Lung (tissue), 12 donors: ENCODE measurements around the gene LITAF. TPM values are rescaled to one million over a fixed set of nuclear protein-coding genes. Genes with fewer than 3 reads are reported as not detected.

Experiments
- ATAC-seq: fragments of 200-7000 bp; cut with Tn5 transposase; one replicate; pipeline ENCODE4 v1.9.1; 2020; ENCODE audit warnings: moderate number of reproducible peaks; ENCODE audit not compliant: insufficient read depth, low FRiP score
- DNase-seq, 3 donors: peaks; one replicate each; pipeline ENCODE4 v3.0.0-alpha.2; 2013 to 2017
- H3K27ac ChIP-seq, 2 donors: one replicate each; pipeline ENCODE4 v1.5.1; 2013; ENCODE audit warnings: mild to moderate bottlenecking in 2 of 2, moderate library complexity in 2 of 2, control low read depth in 1 of 2, inconsistent platforms in 1 of 2, low read depth in 1 of 2, low read length in 1 of 2
- H3K27me3 ChIP-seq, 3 donors: one replicate each; pipeline ENCODE4 v1.5.1; 2013; ENCODE audit warnings: low read length in 2 of 3; ENCODE audit not compliant: control insufficient read depth in 3 of 3, insufficient read depth in 3 of 3
- H3K36me3 ChIP-seq, 4 donors: one replicate each; pipeline ENCODE4 v1.5.1; 2013; ENCODE audit warnings: low read length in 4 of 4, mild to moderate bottlenecking in 1 of 4, moderate library complexity in 1 of 4; ENCODE audit not compliant: control insufficient read depth in 4 of 4, insufficient read depth in 4 of 4
- H3K4me1 ChIP-seq, 5 donors: one replicate each; pipeline ENCODE4 v1.5.1; 2013; ENCODE audit warnings: low read length in 5 of 5, mild to moderate bottlenecking in 2 of 5, moderate library complexity in 1 of 5; ENCODE audit not compliant: control insufficient read depth in 5 of 5, insufficient read depth in 5 of 5
- H3K4me3 ChIP-seq: one replicate; pipeline ENCODE4 v1.5.1; 2013; ENCODE audit warnings: mild to moderate bottlenecking, control low read depth, moderate library complexity
- H3K9ac ChIP-seq, 2 donors: one replicate each; pipeline ENCODE4 v1.5.1; 2013; ENCODE audit warnings: low read length in 2 of 2, control low read depth in 1 of 2; ENCODE audit not compliant: insufficient read depth in 1 of 2
- H3K9me3 ChIP-seq, 4 donors: one replicate each; pipeline ENCODE4 v1.5.1; 2013; ENCODE audit warnings: low read length in 3 of 4, mild to moderate bottlenecking in 1 of 4, moderate library complexity in 1 of 4; ENCODE audit not compliant: control insufficient read depth in 4 of 4, insufficient read depth in 3 of 4
- CTCF ChIP-seq: IDR thresholded peaks from 2 replicates; pipeline ENCODE4 v1.5.1; 2012; ENCODE audit warnings: mild to moderate bottlenecking; ENCODE audit errors: control extremely low read depth, extremely low read depth
- WGBS, 2 donors: extraction: QIAGEN DNeasy Blood & Tissue Kit; methylation state at CpG; one replicate each; pipeline ENCODE4 v1.1.7; 2013; 5-methylcytosine and 5-hydroxymethylcytosine counted together
- polyA plus RNA-seq, 2 donors: library from polyadenylated mRNA; stranded (reverse); fragments of 200-250 nt; gene quantifications; one replicate each; pipeline ENCODE4 v1.2.1, GENCODE V29; 2013
- total RNA-seq, 2 donors: library from RNA; depleted of rRNA in 1 of 2; stranded (reverse); fragments of >200 nt in 1 of 2; gene quantifications; one replicate each; pipeline ENCODE4 v1.2.1, GENCODE V29; 2014 to 2021
- donor health status: control.
- donor health status: control.
- donor health status: Bipolar disorder and iron deficiency.
- donor health status: healthy.
- donor health status: DM: yes; HTN: yes; CAD: no.

Gene LITAF
- total and polyA plus RNA-seq, 4 donors, result 66.4 to 406 (median 146) TPM

GRCh38 chr16:11635113-11635652 is 48.5 kb upstream of the LITAF start:
- peaks cover 0 to 30% (median 15%) of the 10 kb centered on the region in 5 donors for H3K4me1 ChIP-seq
- no peaks in the 10 kb centered on the region for H3K9me3 ChIP-seq
- no peaks in the 10 kb centered on the region for H3K27me3 ChIP-seq
- no peak overlapping the region for H3K9ac ChIP-seq
- WGBS, 2 donors, result 85 to 88% methylated on average over 10 of the region's 10 CpGs
- no peaks in the 10 kb centered on the region for H3K36me3 ChIP-seq
- no peak for DNase-seq
- H3K4me3 ChIP-seq, result no peak overlapping the region
- no peak for ATAC-seq
- TF ChIP-seq CTCF, result no peak
- no peak overlapping the region for H3K27ac ChIP-seq

GRCh38 chr16:11634312-11634711 is 47.6 kb upstream of the LITAF start:
- Histone ChIP-seq H3K36me3 (no peaks in the 10 kb centered on the region), H3K4me1 (peaks cover 0 to 33% (median 22%) of the 10 kb centered on the region in 5 donors), H3K4me3 (no peak overlapping the region), H3K9ac (no peak overlapping the region), H3K9me3 (no peaks in the 10 kb centered on the region), H3K27ac (no peak overlapping the region), H3K27me3 (no peaks in the 10 kb centered on the region)
- ATAC-seq, result no peak
- 49 to 73% methylated on average over 6 of the region's 6 CpGs for WGBS, 2 donors
- no peak for DNase-seq
- no peak for TF ChIP-seq CTCF

- no peak for ATAC-seq
- no peak overlapping the region for H3K4me3 ChIP-seq
- H3K36me3 ChIP-seq, result no peaks in the 10 kb centered on the region
- H3K27me3 ChIP-seq, result no peaks in the 10 kb centered on the region
- DNase-seq, result no peak
- H3K9me3 ChIP-seq, result no peaks in the 10 kb centered on the region
- no peak overlapping the region for H3K9ac ChIP-seq
- no peak for TF ChIP-seq CTCF
- H3K27ac ChIP-seq, result peak overlapping the region in 1 of 2 donors; percentile 84
- H3K4me1 ChIP-seq, result peaks cover 0 to 42% (median 26%) of the 10 kb centered on the region in 5 donors
- WGBS, 2 donors, result 86 to 89% methylated on average over 3 of the region's 3 CpGs
Measured at GRCh38 chr16:11633113-11633512, 46.4 kb upstream of the LITAF start.

- peak overlapping the region in 1 of 2 donors; percentile 84 for H3K27ac ChIP-seq
- H3K4me1 ChIP-seq, result peaks cover 0 to 45% (median 29%) of the 10 kb centered on the region in 5 donors
- no peaks in the 10 kb centered on the region for H3K9me3 ChIP-seq
- H3K9ac ChIP-seq, result no peak overlapping the region
- no peak overlapping the region for H3K4me3 ChIP-seq
- peak; percentile 82 to 90 (median 86) for DNase-seq
- no peaks in the 10 kb centered on the region for H3K27me3 ChIP-seq
- peak; percentile 60 for ATAC-seq
- H3K36me3 ChIP-seq, result no peaks in the 10 kb centered on the region
- WGBS, 2 donors, result 42 to 58% methylated on average over 15 of the region's 15 CpGs
- TF ChIP-seq CTCF, result no peak
Measured at GRCh38 chr16:11632455-11632939, 45.8 kb upstream of the LITAF start.
